DND-41 (cell line): ENCODE data around the gene TMEM178B.

Source experiments
- CTCF ChIP-seq: IDR thresholded peaks from 2 replicates; pipeline ENCODE4 v1.5.1; 2012; ENCODE audit warnings: borderline replicate concordance, low read length, moderate library complexity, mild to moderate bottlenecking; ENCODE audit not compliant: poor library complexity, severe bottlenecking; ENCODE audit errors: extremely low read depth
- EZH2 ChIP-seq: IDR thresholded peaks from 3 replicates; pipeline ENCODE4 v1.6.1; 2012; ENCODE audit warnings: borderline replicate concordance, low read depth, mild to moderate bottlenecking, moderate library complexity, low read length, inconsistent platforms; ENCODE audit not compliant: severe bottlenecking

DNA sequence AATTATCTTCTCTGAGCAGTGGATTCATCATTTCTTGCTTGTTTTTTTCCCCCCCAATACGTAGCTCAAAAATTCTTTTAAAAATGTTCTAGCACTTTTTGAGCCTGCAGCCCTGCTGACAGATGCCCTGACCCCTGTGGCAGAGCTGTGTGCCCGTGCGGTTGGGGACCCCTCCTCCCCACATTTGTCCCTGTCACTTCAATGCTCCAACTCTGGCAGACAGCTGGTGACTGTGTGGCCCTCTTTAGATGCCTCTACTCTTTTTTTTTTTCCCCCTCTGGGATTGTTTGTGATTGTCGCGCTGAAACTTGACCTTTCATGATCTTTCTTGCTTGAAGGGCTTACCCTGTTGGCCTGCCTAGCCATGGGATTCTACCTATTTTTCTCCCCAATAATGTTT, 214.1 kb downstream of the TMEM178B start:
- no peak for TF ChIP-seq CTCF
- no peak for TF ChIP-seq EZH2
